ENCODE data around the gene MGAT5B. TPM values are rescaled to one million over a fixed set of nuclear protein-coding genes. Genes with fewer than 3 reads are reported as not detected.
"Not testable (repeated sequence)": the region's sequence is repeated elsewhere in the genome, so short reads cannot be mapped to it uniquely, and the experiment has no call there.

Gene MGAT5B
- total RNA-seq, 1 donor from 2014 or later = not detected

DNA sequence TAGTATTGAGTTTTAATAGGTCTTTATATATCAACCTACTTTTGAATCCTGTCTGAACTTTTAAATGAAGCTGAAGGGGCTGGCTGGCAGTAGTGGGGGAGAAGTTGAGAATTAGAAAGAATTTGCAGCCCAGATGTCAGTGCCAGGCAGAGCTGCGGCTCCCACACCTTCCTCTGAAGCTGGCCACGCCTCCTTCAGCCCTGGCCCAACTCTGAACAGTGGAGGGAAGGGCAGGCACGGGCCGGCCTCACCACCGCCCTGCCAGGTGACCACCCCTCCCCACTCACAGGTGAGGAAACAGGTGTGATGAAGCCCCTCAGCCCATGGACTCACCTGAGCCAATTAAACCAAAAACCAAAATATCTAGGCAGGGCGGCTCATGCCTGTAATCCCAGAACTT lies 87.0 kb downstream of the MGAT5B start:
- ATAC-seq (ENCODE audit: poor library complexity) = no peak
- DNase-seq = no peak
- intact Hi-C loops (cut with DNase I) = no loop called here

DNA sequence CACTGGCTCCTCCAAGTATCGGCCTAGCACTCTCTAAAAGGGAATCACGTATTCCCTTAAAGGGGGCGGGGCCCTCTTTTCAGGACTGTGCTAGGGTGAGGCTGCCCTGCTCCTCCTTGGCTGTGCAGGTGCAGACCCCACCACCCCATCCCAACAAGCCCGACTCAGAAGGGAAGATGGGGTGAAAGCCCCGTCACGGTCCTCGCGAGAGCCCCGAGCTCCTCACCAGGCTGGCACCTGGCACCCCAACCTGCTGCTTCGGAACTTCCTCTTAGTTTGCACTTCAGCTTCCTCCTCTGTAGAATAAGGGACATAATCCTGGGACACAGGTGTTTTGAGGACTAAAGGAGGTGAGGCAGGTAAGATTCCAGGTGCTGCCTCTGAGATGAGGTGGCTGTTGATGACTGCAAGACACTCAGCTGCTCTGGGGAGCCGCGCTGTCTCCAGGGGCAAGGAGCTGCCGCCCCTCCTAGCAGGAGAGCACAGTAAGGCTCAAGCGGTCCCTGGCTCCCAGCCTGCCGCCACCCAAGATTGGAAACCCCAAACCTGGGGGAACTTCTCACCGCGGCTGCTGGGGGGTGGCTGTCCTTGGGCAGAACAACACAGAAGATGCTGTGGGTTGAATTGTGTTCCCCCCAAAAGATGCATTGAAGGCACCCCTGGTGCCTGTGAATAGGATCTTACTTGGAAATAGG lies 88.8 kb downstream of the MGAT5B start:
- ATAC-seq (ENCODE audit: poor library complexity) (no peak), DNase-seq (no peak)
- intact Hi-C loops (cut with DNase I) = no loop called here

DNA sequence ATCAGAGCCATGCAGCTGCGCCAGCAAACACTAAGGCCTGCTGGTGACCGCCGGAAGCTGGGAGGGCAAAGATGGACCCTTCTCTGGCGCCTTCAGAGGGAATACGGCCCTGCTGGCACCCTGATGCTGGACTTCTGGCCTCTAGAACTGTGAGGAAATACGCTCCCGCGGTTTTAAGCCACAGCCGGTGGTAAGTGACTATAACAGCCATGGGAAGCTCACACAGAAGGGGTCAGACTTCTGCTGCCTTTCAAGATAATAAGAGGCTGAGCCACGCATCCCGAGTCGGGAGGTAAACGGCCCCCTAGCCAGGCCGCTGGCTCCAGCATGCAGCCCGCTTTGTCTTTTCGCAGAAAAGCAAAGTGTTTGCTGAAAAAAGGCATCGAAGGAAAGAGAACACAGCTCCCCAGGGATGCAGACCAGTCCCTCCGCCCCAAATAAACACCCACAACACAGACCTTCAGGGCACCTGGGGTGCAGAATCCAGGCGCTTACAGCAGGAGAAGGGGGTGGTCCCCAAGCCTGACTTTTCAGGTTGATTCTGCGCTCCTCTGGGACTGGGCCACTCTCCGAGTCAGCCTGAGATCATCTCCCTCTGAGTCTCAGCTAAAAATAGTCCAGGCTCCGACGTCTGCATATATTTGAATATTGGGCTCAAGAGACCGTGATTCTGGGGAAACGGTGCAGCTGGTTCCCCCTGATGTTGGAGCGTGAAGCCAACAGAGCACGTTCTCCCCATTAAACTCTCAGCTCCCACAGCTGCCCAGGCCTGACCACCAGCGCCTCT lies 89.7 kb downstream of the MGAT5B start:
- ATAC-seq (ENCODE audit: poor library complexity) (peak; percentile 31), DNase-seq (no peak)
- intact Hi-C loops (cut with DNase I) = no loop called here

DNA sequence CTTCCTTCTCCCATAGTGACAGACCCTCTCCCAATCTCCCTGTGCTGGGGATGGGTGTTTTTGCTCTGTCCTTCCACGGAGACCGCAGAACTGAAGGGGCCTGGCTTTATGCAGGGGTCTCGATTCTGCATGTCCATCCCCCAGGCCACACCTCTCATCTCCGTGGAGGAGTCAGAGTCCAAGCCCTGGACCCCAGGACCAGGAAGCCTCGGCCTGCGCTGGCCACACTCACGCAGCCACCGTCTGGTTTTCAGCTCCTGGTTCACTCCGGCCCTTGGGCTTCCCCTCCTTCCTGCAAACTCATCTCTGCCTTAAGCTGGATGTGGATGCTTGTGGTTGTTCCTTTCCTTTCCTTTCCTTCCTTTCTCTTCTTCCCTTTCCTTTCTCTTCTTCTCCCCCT lies 90.8 kb downstream of the MGAT5B start:
- ATAC-seq (ENCODE audit: poor library complexity) (no peak), DNase-seq (no peak)
- intact Hi-C loops (cut with DNase I) = no loop called here

DNA sequence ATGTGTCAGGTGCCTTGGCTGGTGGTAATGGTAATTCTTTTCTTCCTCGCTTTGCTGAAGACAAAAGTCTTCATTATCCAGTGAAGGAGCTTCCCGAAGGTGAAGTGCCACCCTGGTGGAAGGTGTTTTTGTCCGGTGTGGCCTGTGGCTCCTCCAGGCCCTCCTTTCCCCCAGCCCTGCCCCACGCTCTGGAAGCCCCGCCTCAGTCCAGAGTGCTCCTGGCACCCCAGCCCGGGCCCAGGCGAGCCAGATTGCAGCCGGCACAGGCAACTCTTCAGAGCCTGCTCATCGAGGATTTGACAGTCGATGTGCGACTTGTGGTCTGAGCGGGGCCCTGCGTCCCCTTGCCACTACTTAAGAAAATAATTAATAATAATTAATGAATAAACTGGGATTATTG lies 93.7 kb downstream of the MGAT5B start:
- DNase-seq = no peak
- ATAC-seq (ENCODE audit: poor library complexity) = no peak
- intact Hi-C loops (cut with DNase I) = no loop called here

- no peak for DNase-seq
- no peak for ATAC-seq (ENCODE audit: poor library complexity)
- intact Hi-C loops (cut with DNase I) = no loop called here
Measured at GRCh38 chr17:76962858-76963257, 94.7 kb downstream of the MGAT5B start.

DNA sequence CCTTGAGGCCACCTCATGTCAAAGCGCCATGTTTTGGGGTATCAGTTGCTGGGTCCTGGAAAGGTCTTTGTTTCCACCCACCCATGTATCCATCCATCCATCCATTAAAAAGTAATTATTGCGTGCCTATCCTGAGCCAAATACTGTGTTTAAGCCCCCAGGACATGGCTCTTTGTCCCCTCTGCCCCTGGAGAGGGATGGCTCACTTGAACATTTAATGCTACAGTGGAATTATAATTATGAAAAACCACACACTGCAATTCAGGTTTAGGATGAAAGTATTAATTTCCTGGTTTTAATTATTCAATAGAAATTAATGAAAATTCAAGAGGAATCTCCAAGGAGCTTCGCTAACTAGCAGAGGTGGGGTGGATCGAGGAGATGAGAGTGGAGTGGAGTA lies 97.8 kb downstream of the MGAT5B start:
- DNase-seq (no peak), ATAC-seq (ENCODE audit: poor library complexity) (no peak)
- intact Hi-C loops (cut with DNase I) = no loop called here

DNA sequence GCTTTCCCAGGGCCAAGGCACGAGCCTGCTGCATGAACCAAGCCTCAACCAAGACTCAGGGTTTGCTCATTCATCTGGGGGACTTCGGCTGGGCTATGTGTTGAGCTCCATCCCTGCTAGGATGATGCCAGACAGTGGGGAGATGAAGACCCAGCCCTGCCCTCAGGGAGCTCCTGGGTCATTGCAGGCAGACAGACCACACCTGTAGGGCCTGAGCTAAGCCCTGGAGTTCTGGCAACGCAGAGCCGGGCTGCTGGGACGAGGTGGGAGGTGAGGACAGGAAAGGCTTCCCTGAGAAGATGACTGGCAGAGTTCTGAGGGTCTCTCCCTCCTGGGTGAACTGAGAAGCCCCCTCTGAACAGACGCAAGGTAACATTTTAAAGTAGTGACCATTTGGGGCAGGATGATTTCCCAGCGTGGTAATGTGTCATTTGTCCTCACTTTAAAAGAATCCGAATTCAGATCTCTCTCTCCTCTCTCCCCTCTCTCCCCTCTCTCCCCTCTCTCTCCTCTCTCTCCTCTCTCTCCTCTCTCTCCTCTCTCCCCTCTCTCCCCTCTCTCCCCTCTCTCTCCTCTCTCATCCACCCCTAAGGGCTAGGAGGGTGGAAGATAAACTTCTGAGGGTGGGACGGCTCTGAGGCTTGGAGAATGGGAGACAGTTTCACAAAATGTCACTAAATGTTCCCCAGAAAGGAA lies 98.4 kb downstream of the MGAT5B start:
- ATAC-seq (ENCODE audit: poor library complexity) (no peak), DNase-seq (no peak)
- intact Hi-C loops (cut with DNase I) = no loop called here

DNA sequence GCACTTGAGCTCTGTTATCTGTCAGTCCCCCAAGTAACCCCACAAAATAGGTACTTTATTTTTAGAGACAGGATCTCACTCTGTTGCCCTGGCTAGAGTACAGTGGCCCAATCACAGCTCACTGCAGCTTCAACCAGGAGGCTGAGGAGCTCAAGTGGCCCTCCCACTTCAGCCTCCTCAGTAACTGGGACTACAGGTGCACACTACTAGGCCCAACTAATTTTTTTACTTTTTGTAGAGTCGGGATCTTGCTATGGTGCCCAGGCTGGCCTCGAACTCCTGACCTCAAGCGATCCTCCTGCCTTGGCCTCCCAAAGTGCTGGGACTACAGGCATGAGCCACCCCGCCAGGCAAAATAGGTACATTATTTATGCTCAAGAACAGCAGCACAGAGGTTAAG lies 99.6 kb downstream of the MGAT5B start:
- DNase-seq = no peak
- ATAC-seq (ENCODE audit: poor library complexity) = no peak
- intact Hi-C loops (cut with DNase I) = no loop called here

DNA sequence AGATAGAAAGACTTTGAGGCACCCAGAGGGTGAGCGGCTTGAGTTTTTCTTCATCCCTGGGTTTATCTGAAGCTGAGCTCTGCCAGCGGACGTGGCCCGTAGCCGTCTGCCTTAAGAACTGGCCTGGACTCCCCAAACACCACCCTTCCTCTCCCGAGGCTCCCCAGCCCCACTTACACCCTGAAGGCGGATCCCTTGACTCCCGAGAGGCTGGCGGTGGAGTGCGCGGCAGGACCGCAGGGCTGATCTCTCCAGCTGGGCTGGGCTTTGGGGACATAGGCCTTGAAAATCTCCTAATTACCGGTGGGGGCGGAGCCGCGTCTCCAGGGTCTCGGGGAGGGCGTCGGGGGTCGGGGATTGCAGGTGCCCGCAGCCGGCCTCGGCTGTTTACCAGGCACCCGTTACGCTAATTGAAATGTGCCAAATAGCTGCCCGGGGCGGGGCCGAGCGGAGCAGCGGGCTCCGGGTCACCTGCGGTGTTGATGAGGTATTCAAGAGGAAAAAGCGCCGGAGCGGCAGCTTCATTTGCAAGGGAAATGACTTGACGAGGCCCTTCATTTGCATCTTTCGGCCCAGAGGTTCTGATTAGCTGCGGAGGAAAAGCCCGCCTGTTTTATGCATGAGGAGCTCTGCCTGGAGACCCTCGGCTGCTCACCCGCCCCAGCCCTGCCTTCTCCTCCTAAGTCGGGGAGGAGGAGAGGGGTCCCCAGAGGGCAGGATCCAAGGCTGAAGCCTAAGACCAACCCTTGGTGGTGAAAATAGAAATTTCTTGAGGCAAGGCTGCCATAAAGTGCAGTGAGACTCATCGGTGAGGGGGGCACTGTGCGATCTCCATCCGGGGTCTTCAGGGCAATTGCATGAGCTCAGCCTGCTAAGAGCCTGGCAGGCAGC lies 100.7 kb downstream of the MGAT5B start:
- DNase-seq (no peak), ATAC-seq (ENCODE audit: poor library complexity) (no peak)
- intact Hi-C loops (cut with DNase I) = no loop called here

- ATAC-seq (ENCODE audit: poor library complexity) (no peak), DNase-seq (no peak)
- intact Hi-C loops (cut with DNase I) = no loop called here
Measured at GRCh38 chr17:76969598-76970172, 101.5 kb downstream of the MGAT5B start.

DNA sequence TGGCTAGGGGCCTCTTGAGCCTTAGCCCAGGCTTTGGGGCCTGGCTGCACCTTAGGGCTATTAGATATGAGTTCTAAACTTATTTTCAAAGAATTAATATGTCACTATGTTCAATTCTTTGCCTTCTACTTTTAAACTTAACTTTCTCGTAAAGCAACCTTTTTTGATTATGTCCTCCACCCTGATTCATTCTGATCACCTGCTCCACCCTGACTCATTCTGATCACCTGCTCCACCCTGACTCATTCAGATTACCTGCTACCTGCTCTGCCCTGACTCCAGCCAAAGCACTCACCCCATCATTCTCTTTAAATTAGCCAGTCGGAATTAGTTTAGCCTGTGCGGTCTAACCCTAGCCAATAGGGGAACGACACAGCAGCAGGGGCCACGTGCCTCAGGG lies 102.0 kb downstream of the MGAT5B start:
- DNase-seq; intact Hi-C loops (cut with DNase I); ATAC-seq (ENCODE audit: poor library complexity): not testable (repeated sequence)

DNA sequence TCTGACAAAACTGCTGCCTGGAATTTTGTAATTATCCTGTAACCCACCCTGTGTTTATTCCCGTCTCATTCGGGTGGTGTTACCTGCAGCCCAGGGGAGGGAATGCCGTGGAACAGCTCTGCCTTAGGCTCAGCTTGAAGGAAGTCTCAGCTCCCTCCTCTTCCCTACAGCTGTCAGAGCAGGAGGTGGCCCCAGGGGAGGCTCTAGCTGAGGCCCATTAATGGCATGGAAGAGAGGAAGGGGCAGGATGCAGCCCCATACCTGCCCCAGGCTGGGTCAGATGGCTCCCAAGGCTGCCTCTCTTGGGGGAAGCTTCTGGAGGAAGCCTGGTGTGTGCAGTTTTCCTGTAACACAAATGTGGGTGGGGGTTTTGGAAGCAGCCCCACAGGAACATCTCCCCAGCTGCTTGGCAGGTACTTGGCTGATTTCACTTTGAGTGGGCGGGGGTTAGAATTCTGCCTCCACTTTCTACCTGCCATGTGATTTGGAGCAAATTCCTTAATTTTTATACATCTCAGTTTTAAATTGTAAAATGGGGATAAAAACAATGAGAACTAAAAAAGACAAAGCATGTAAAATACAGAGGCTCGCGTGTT lies 103.9 kb downstream of the MGAT5B start:
- ATAC-seq (ENCODE audit: poor library complexity) (no peak), DNase-seq (no peak)
- intact Hi-C loops (cut with DNase I) = no loop called here

DNA sequence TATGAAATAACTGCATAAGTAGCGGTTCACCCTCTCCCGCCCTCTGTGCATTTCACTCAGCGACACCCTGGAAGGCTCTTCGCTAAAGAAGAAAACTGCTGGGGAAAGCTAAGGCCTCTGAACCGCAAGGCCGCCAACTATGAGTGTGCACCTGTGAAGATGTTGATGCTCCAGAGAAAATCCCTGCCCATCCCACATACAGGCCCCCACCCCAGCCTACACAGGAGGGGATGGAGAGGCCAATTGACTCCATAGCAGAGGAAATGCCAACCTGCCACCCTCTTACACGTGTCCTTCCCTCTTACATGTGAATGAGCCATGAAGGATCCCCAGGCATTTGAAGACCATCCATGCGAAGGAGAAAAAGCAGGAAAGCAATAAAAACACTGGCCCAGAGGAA lies 104.8 kb downstream of the MGAT5B start:
- DNase-seq = no peak
- intact Hi-C loops (cut with DNase I) = no loop called here
- no peak for ATAC-seq (ENCODE audit: poor library complexity)

GRCh38 chr17:76974721-76975120 lies 106.5 kb downstream of the MGAT5B start:
- ATAC-seq (ENCODE audit: poor library complexity) = no peak
- intact Hi-C loops (cut with DNase I) = no loop called here
- no peak for DNase-seq

DNA sequence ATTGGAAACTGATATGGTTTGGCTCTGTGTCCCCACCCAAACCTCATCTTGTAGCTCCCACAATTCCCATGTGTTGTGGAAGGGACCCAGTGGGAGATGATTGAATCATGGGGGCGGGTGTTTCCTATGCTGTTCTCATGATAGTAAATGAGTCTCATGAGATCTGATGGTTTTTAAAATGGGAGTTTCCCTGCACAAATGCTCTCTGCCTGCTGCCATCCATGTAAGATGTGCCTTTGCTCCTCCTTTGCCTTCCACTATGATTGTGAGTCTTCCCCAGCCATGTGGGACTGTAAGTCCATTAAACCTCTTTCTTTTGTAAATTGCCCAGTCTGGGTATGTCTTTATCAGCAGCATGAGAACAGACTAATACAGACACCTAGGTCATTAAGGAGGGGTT lies 109.8 kb downstream of the MGAT5B start:
- intact Hi-C loops (cut with DNase I); ATAC-seq (ENCODE audit: poor library complexity); DNase-seq: not testable (repeated sequence)

GRCh38 chr17:76981545-76982295 lies 113.5 kb downstream of the MGAT5B start:
- intact Hi-C loops (cut with DNase I) = no loop called here
- no peak for DNase-seq
- ATAC-seq (ENCODE audit: poor library complexity) = no peak

All from Right ventricle myocardium superior (tissue), 1 donor.